ENCODE results near the gene TBL1XR1. TPM values are rescaled to one million over a fixed set of nuclear protein-coding genes. Genes with fewer than 3 reads are reported as not detected.

The TBL1XR1 gene
- total RNA-seq, 1 experiment from 2014 or later, result 192 TPM

- POLR2A ChIA-PET, result interaction anchor here (0.6 kb wide), 1 partner anchor 1504 kb away, joined by 3 read pairs; no protein-coding TSS in a partner anchor
- in situ Hi-C loops (cut with HindIII; ENCODE audit: low pct_unique_long_range_greater_than_20kb, low sequenced_read_pairs), result no loop called here
- intact Hi-C loops (cut with micrococcal nuclease; ENCODE audit: unreplicated experiment), result no loop called here
These were observed 156.1 kb downstream of the TBL1XR1 start for GRCh38 chr3:177041021-177041729.

More at GRCh38 chr3:177041021-177041729, 156.1 kb downstream of the TBL1XR1 start:
- no TSS peak for BruUV-seq (replicated peaks)
- peaks cover 26% of the 10 kb centered on the region for H3K36me3 ChIP-seq (ENCODE audit: control insufficient read depth, insufficient read depth, low read length)
- ATAC-seq, result no peak
- no peaks in the 10 kb centered on the region for H3K27me3 ChIP-seq (ENCODE audit: control insufficient read depth, insufficient read depth, low read length)
- CTCF ChIA-PET, result no interaction called here
- H3K9me3 ChIP-seq (ENCODE audit: control insufficient read depth, insufficient read depth, low read depth, low read length), result peaks cover 4% of the 10 kb centered on the region
- peak overlapping the region; percentile 15; the same call in 1 of the 2 replicates for H3K27ac ChIP-seq (ENCODE audit: low read length)
- peaks cover 5% of the 10 kb centered on the region; the same call in 1 of the 2 replicates for H3K4me1 ChIP-seq (ENCODE audit: control insufficient read depth, insufficient read depth, low read length)
- no peak for TF ChIP-seq REST (IDR thresholded peaks at IDR 0.05; ENCODE audit: insufficient read depth in 1 of 2, low read depth in 2 of 2, low read length in 1 of 2)
- TF ChIP-seq SIN3A (IDR thresholded peaks at IDR 0.05; ENCODE audit: borderline replicate concordance, insufficient read depth, low read depth, low read length), result no peak
- TF ChIP-seq POLR2AphosphoS5 (IDR thresholded peaks at IDR 0.05; ENCODE audit: low read depth, low read length), result no peak
- no peak for TF ChIP-seq TCF7L2 (IDR thresholded peaks at IDR 0.05; ENCODE audit: low read depth, low read length)
- TF ChIP-seq CTCF (IDR thresholded peaks at IDR 0.05), result no peak
- DNase-seq (ENCODE audit: low read depth, low spot score), result no peak
- no peak overlapping the region for H3K4me3 ChIP-seq (ENCODE audit: low read depth in 2 of 2, low read length in 2 of 2)

Measured in Panc1 (cell line).